HG02870 (cell line): ENCODE results near the gene PTX4.
"Not testable (repeated sequence)": the region's sequence is repeated elsewhere in the genome, so short reads cannot be mapped to it uniquely, and the experiment has no call there.

Source experiments
- ATAC-seq: cut with Tn5 transposase; IDR thresholded peaks from one replicate; pipeline ENCODE4 v1.9.1; 2021; ENCODE audit warnings: mild to moderate bottlenecking, moderate library complexity; ENCODE audit not compliant: unreplicated experiment

PTX4 gene

GRCh38 chr16:1487395-1488053 is 1.2 kb downstream of the PTX4 start:
- no peak for ATAC-seq

- ATAC-seq, result no peak
These were observed 2.0 kb downstream of the PTX4 start for GRCh38 chr16:1486551-1487390.

- no peak for ATAC-seq
These were observed 2.8 kb downstream of the PTX4 start for GRCh38 chr16:1485847-1486496.

GRCh38 chr16:1481906-1482835 is 6.6 kb downstream of the PTX4 start:
- ATAC-seq, result no peak

- ATAC-seq, result not testable (repeated sequence)
These were observed 9.8 kb downstream of the PTX4 start for GRCh38 chr16:1478937-1479336.

- ATAC-seq, result no peak
These were observed 11.7 kb downstream of the PTX4 start for GRCh38 chr16:1477033-1477432.

- ATAC-seq, result no peak
These were observed 13.1 kb downstream of the PTX4 start for GRCh38 chr16:1475552-1476114.

GRCh38 chr16:1474796-1475551 is 13.8 kb downstream of the PTX4 start, which contains the start of gene CLCN7:
Gene CLCN7, minus strand, starts transcription at chr16:1475028. Its CDS starts 54 bp downstream, at chr16:1474974.
- ATAC-seq, result peak; percentile 64

- no peak for ATAC-seq
These were observed 14.5 kb downstream of the PTX4 start for GRCh38 chr16:1474082-1474795.

- ATAC-seq, result no peak
These were observed 15.8 kb downstream of the PTX4 start for GRCh38 chr16:1472974-1473373.

GRCh38 chr16:1471569-1472194 is 17.1 kb downstream of the PTX4 start:
- no peak for ATAC-seq

GRCh38 chr16:1470481-1471251 is 18.1 kb downstream of the PTX4 start:
- ATAC-seq, result no peak

GRCh38 chr16:1469693-1470201 is 19.0 kb downstream of the PTX4 start:
- no peak for ATAC-seq

GRCh38 chr16:1469141-1469540 is 19.6 kb downstream of the PTX4 start:
- not testable (repeated sequence) for ATAC-seq

- no peak for ATAC-seq
These were observed 20.3 kb downstream of the PTX4 start for GRCh38 chr16:1468426-1468810.

GRCh38 chr16:1466968-1467521 is 21.7 kb downstream of the PTX4 start:
- ATAC-seq, result no peak

- ATAC-seq, result no peak
These were observed 22.7 kb downstream of the PTX4 start for GRCh38 chr16:1466054-1466453.
